WTC11 (cell line): ENCODE results near the gene KRT34. TPM values are rescaled to one million over a fixed set of nuclear protein-coding genes. Genes with fewer than 3 reads are reported as not detected.

Experiments used
- ATAC-seq: fragments of 200-7000 bp; cut with Tn5 transposase; 2 replicates; pipeline ENCODE4 v1.10.0; 2021; ENCODE audit warnings: mild to moderate bottlenecking, moderate library complexity
- CTCF ChIA-PET: fragments of 300-600 bp; sonication (Branson Sonifier 250); formaldehyde crosslinking; loops from one replicate; lab custom pipeline; 2021; ENCODE audit warnings: antibody characterized with exemption; lab: Charles Lee
- POLR2A ChIA-PET: fragments of 350-600 bp; sonication (Branson Sonifier 250); formaldehyde crosslinking; loops from one replicate; lab custom pipeline; 2021; ENCODE audit warnings: antibody characterized with exemption; lab: Charles Lee
- DNase-seq: peaks from one replicate; pipeline ENCODE4 v3.0.0; 2021; ENCODE audit warnings: low spot score
- H3K27ac Mint-ChIP-seq: 2 replicates; pipeline ENCODE4 v1.8.0; 2021; ENCODE audit warnings: mixed read lengths
- H3K27me3 Mint-ChIP-seq: 2 replicates; pipeline ENCODE4 v1.8.0; 2021; ENCODE audit warnings: low read depth, mild to moderate bottlenecking, moderate library complexity, mixed read lengths
- H3K36me3 Mint-ChIP-seq: 2 replicates; pipeline ENCODE4 v1.8.0; 2021; ENCODE audit warnings: mixed read lengths
- H3K4me1 Mint-ChIP-seq: 2 replicates; pipeline ENCODE4 v1.8.0; 2022; ENCODE audit warnings: mixed read lengths
- H3K4me3 Mint-ChIP-seq: 2 replicates; pipeline ENCODE4 v1.8.0; 2021; ENCODE audit warnings: mild to moderate bottlenecking, moderate library complexity, mixed read lengths
- H3K9me3 Mint-ChIP-seq: 2 replicates; pipeline ENCODE4 v1.8.0; 2021; ENCODE audit warnings: mixed read lengths
- ATF1 ChIP-seq: sonication (generic); formaldehyde crosslinking; IDR thresholded peaks from 2 replicates; pipeline ENCODE4 v1.8.1; 2023; ENCODE audit warnings: mild to moderate bottlenecking, moderate library complexity, missing genetic modification reagents
- CREM ChIP-seq: sonication (generic); formaldehyde crosslinking; IDR thresholded peaks from 2 replicates; pipeline ENCODE4 v1.8.1; 2022; ENCODE audit warnings: mild to moderate bottlenecking, missing genetic modification reagents, moderate library complexity
- FOXK1 ChIP-seq: sonication (generic); formaldehyde crosslinking; IDR thresholded peaks from 2 replicates; pipeline ENCODE4 v1.8.0; 2022; ENCODE audit warnings: mild to moderate bottlenecking, moderate library complexity, missing genetic modification reagents
- GRHL2 ChIP-seq: fragments of 250-450 bp; sonication (Bioruptor Pico); IDR thresholded peaks from 2 replicates; pipeline ENCODE4 v1.8.0; 2022; ENCODE audit warnings: mild to moderate bottlenecking, moderate library complexity; ENCODE audit not compliant: insufficient replicate concordance, severe bottlenecking
- GTF2I ChIP-seq: fragments of 250-450 bp; sonication (Bioruptor Pico); conservative IDR thresholded peaks from 2 replicates; pipeline ENCODE4 v1.4.0; 2021; ENCODE audit warnings: mild to moderate bottlenecking
- MXD4 ChIP-seq: fragments of 250-450 bp; sonication (Bioruptor Pico); IDR thresholded peaks from 2 replicates; pipeline ENCODE4 v1.8.0; 2021; ENCODE audit warnings: mild to moderate bottlenecking, moderate library complexity, borderline replicate concordance
- MYBL2 ChIP-seq: sonication (generic); formaldehyde crosslinking; IDR thresholded peaks from 2 replicates; pipeline ENCODE4 v1.8.1; 2023; ENCODE audit warnings: mild to moderate bottlenecking, moderate library complexity, missing genetic modification reagents
- NR3C1 ChIP-seq: sonication (generic); formaldehyde crosslinking; conservative IDR thresholded peaks from 2 replicates; pipeline ENCODE4 v1.8.1; 2023; ENCODE audit warnings: low read depth, mild to moderate bottlenecking, missing genetic modification reagents
- RORB ChIP-seq: fragments of 250-450 bp; sonication (Bioruptor Pico); IDR thresholded peaks from 2 replicates; pipeline ENCODE4 v1.9.0; 2021; ENCODE audit warnings: mild to moderate bottlenecking
- TP53 ChIP-seq: sonication (generic); formaldehyde crosslinking; IDR thresholded peaks from 2 replicates; pipeline ENCODE4 v1.8.1; 2023; ENCODE audit warnings: mild to moderate bottlenecking, missing genetic modification reagents
- ZBTB21 ChIP-seq: sonication (generic); formaldehyde crosslinking; IDR thresholded peaks from 2 replicates; pipeline ENCODE4 v1.8.1; 2023; ENCODE audit warnings: mild to moderate bottlenecking, missing genetic modification reagents, borderline replicate concordance
- ZNF671 ChIP-seq: fragments of 250-450 bp; sonication (Bioruptor Pico); IDR thresholded peaks from 2 replicates; pipeline ENCODE4 v1.8.0; 2021; ENCODE audit warnings: mild to moderate bottlenecking
- total RNA-seq: library from RNA; stranded (reverse); gene quantifications from 3 replicates; pipeline ENCODE4 v1.2.3, GENCODE V29; 2021
- TF ChIP-seq, protein P1 (sequence below): fragments of 250-450 bp; sonication (Bioruptor Pico); IDR thresholded peaks from 2 replicates; pipeline ENCODE4 v2.1.2; 2022; ENCODE audit warnings: mild to moderate bottlenecking, moderate library complexity
- TF ChIP-seq, protein P2 (sequence below): sonication (generic); formaldehyde crosslinking; IDR thresholded peaks from 2 replicates; pipeline ENCODE4 v1.8.0; 2022; ENCODE audit warnings: mild to moderate bottlenecking, missing genetic modification reagents
- TF ChIP-seq, protein P3 (sequence below): sonication (generic); formaldehyde crosslinking; IDR thresholded peaks from 2 replicates; pipeline ENCODE4 v1.8.1; 2023; ENCODE audit warnings: mild to moderate bottlenecking, missing genetic modification reagents
- TF ChIP-seq, protein P4 (sequence below): sonication (generic); formaldehyde crosslinking; IDR thresholded peaks from 2 replicates; pipeline ENCODE4 v1.8.1; 2022; ENCODE audit warnings: low read depth, missing genetic modification reagents, borderline replicate concordance
- TF ChIP-seq, protein P5 (sequence below): sonication (generic); formaldehyde crosslinking; IDR thresholded peaks from 2 replicates; pipeline ENCODE4 v1.8.1; 2023; ENCODE audit warnings: mild to moderate bottlenecking, missing genetic modification reagents, borderline replicate concordance
- TF ChIP-seq, protein P6 (sequence below): sonication (generic); formaldehyde crosslinking; IDR thresholded peaks from 2 replicates; pipeline ENCODE4 v1.8.0; 2023; ENCODE audit warnings: mild to moderate bottlenecking, missing genetic modification reagents
- TF ChIP-seq, protein P7 (sequence below): sonication (generic); formaldehyde crosslinking; IDR thresholded peaks from 2 replicates; pipeline ENCODE4 v1.8.1; 2023; ENCODE audit warnings: mild to moderate bottlenecking, missing genetic modification reagents, moderate library complexity
- TF ChIP-seq, protein P8 (sequence below): sonication (generic); formaldehyde crosslinking; IDR thresholded peaks from 2 replicates; pipeline ENCODE4 v1.8.1; 2022; ENCODE audit warnings: missing genetic modification reagents, borderline replicate concordance

The KRT34 gene
- total RNA-seq, 1 experiment from 2014 or later: not detected

DNA sequence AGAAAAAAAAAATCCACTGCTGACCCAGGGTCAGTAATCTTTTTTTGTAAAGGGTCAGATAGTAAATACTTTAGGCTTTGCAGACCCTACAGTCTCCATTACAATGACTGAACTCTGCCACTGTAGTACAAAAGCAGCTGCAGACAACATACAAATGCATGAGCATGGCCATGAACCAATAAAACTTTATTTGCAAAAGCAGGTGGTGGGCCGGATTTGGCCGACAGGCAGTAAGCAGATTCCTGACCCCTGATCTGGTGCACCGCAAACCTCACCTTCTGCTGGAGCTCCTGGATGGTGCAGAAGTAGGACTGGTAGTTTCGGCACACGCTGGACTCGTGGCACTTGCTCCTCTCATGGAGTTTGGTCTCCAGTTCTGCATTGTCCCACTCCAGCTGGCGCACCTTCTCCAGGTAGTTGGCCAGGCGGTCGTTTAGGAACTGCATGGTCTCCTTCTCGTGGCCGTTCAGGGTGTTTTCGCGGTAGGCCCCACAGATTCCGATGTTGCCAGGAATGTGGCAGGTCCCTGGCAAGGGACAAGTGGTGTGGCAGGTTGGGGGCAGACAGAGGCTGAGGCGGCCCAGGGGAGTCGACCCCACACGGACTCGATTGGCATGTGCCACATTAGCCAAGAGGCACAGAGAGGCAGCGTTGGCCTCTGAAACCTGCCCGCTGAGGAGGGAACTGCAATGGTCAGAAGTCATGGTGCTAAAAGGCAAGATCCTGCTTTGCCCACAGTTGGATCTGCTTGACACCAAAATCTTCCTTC lies 29.1 kb upstream of the KRT34 start (continued):
- TF ChIP-seq, protein P1, sequence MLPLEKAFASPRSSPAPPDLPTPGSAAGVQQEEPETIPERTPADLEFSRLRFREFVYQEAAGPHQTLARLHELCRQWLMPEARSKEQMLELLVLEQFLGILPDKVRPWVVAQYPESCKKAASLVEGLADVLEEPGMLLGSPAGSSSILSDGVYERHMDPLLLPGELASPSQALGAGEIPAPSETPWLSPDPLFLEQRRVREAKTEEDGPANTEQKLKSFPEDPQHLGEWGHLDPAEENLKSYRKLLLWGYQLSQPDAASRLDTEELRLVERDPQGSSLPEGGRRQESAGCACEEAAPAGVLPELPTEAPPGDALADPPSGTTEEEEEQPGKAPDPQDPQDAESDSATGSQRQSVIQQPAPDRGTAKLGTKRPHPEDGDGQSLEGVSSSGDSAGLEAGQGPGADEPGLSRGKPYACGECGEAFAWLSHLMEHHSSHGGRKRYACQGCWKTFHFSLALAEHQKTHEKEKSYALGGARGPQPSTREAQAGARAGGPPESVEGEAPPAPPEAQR (CRISPR knock-in tag): no peak
- TF ChIP-seq, protein P2, sequence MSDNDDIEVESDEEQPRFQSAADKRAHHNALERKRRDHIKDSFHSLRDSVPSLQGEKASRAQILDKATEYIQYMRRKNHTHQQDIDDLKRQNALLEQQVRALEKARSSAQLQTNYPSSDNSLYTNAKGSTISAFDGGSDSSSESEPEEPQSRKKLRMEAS: no peak
- TF ChIP-seq FOXK1: no peak
- TF ChIP-seq, protein P3, sequence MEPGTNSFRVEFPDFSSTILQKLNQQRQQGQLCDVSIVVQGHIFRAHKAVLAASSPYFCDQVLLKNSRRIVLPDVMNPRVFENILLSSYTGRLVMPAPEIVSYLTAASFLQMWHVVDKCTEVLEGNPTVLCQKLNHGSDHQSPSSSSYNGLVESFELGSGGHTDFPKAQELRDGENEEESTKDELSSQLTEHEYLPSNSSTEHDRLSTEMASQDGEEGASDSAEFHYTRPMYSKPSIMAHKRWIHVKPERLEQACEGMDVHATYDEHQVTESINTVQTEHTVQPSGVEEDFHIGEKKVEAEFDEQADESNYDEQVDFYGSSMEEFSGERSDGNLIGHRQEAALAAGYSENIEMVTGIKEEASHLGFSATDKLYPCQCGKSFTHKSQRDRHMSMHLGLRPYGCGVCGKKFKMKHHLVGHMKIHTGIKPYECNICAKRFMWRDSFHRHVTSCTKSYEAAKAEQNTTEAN (CRISPR knock-in tag): no peak
- no peak for TF ChIP-seq TP53 (CRISPR knock-in tag)
- TF ChIP-seq, protein P4, sequence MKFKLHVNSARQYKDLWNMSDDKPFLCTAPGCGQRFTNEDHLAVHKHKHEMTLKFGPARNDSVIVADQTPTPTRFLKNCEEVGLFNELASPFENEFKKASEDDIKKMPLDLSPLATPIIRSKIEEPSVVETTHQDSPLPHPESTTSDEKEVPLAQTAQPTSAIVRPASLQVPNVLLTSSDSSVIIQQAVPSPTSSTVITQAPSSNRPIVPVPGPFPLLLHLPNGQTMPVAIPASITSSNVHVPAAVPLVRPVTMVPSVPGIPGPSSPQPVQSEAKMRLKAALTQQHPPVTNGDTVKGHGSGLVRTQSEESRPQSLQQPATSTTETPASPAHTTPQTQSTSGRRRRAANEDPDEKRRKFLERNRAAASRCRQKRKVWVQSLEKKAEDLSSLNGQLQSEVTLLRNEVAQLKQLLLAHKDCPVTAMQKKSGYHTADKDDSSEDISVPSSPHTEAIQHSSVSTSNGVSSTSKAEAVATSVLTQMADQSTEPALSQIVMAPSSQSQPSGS (CRISPR knock-in tag): no peak
- TF ChIP-seq ZBTB21 (CRISPR knock-in tag): no peak

DNA sequence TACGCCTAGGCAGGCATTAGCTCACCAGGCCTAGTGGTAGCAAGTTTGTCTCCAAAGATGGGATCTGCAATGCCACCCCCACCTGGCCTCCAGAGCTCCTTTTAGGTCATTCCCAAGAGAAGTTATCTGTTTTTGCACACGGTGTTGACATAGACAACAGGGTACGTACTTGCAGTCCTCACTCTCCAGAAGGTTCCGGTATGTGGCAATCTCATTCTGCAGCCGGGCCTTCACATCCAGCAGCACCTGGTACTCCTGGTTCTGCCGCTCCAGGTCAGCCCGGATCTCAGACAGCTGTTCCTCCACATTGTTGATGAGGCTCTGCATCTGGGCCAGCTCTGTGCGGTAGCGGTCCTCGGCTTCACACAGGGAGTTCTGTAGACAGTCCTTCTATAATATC lies 25.1 kb upstream of the KRT34 start:
- Mint-ChIP-seq H3K4me1 (peaks cover 7% of the 10 kb centered on the region), H3K27ac (no peak overlapping the region), H3K9me3 (no peaks in the 10 kb centered on the region), H3K27me3 (no peaks in the 10 kb centered on the region; the same call in none of the 2 replicates), H3K36me3 (no peaks in the 10 kb centered on the region), H3K4me3 (no peak overlapping the region)
- no peak for ATAC-seq
- no peak for DNase-seq
- ChIA-PET CTCF (interaction anchor here (1.2 to 4.8 kb wide), 3 partner anchors 10 to 256 kb away, joined by 7 to 34 read pairs (median 7); no protein-coding TSS in a partner anchor), POLR2A (no interaction called here)
- TF ChIP-seq GTF2I (CRISPR knock-in tag) (no peak), CREM (no peak), MYBL2 (CRISPR knock-in tag) (no peak), GRHL2 (CRISPR knock-in tag) (no peak), MXD4 (no peak), RORB (no peak), ATF1 (CRISPR knock-in tag) (no peak), NR3C1 (CRISPR knock-in tag) (no peak), ZNF671 (CRISPR knock-in tag) (no peak)
- TF ChIP-seq, protein P5, sequence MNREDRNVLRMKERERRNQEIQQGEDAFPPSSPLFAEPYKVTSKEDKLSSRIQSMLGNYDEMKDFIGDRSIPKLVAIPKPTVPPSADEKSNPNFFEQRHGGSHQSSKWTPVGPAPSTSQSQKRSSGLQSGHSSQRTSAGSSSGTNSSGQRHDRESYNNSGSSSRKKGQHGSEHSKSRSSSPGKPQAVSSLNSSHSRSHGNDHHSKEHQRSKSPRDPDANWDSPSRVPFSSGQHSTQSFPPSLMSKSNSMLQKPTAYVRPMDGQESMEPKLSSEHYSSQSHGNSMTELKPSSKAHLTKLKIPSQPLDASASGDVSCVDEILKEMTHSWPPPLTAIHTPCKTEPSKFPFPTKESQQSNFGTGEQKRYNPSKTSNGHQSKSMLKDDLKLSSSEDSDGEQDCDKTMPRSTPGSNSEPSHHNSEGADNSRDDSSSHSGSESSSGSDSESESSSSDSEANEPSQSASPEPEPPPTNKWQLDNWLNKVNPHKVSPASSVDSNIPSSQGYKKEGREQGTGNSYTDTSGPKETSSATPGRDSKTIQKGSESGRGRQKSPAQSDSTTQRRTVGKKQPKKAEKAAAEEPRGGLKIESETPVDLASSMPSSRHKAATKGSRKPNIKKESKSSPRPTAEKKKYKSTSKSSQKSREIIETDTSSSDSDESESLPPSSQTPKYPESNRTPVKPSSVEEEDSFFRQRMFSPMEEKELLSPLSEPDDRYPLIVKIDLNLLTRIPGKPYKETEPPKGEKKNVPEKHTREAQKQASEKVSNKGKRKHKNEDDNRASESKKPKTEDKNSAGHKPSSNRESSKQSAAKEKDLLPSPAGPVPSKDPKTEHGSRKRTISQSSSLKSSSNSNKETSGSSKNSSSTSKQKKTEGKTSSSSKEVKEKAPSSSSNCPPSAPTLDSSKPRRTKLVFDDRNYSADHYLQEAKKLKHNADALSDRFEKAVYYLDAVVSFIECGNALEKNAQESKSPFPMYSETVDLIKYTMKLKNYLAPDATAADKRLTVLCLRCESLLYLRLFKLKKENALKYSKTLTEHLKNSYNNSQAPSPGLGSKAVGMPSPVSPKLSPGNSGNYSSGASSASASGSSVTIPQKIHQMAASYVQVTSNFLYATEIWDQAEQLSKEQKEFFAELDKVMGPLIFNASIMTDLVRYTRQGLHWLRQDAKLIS (CRISPR knock-in tag): no peak
- TF ChIP-seq, protein P1 (CRISPR knock-in tag): no peak
- TF ChIP-seq, protein P6, sequence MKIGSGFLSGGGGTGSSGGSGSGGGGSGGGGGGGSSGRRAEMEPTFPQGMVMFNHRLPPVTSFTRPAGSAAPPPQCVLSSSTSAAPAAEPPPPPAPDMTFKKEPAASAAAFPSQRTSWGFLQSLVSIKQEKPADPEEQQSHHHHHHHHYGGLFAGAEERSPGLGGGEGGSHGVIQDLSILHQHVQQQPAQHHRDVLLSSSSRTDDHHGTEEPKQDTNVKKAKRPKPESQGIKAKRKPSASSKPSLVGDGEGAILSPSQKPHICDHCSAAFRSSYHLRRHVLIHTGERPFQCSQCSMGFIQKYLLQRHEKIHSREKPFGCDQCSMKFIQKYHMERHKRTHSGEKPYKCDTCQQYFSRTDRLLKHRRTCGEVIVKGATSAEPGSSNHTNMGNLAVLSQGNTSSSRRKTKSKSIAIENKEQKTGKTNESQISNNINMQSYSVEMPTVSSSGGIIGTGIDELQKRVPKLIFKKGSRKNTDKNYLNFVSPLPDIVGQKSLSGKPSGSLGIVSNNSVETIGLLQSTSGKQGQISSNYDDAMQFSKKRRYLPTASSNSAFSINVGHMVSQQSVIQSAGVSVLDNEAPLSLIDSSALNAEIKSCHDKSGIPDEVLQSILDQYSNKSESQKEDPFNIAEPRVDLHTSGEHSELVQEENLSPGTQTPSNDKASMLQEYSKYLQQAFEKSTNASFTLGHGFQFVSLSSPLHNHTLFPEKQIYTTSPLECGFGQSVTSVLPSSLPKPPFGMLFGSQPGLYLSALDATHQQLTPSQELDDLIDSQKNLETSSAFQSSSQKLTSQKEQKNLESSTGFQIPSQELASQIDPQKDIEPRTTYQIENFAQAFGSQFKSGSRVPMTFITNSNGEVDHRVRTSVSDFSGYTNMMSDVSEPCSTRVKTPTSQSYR (CRISPR knock-in tag): no peak
- TF ChIP-seq, protein P7, sequence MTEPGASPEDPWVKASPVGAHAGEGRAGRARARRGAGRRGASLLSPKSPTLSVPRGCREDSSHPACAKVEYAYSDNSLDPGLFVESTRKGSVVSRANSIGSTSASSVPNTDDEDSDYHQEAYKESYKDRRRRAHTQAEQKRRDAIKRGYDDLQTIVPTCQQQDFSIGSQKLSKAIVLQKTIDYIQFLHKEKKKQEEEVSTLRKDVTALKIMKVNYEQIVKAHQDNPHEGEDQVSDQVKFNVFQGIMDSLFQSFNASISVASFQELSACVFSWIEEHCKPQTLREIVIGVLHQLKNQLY (CRISPR knock-in tag): no peak
- TF ChIP-seq, protein P8, sequence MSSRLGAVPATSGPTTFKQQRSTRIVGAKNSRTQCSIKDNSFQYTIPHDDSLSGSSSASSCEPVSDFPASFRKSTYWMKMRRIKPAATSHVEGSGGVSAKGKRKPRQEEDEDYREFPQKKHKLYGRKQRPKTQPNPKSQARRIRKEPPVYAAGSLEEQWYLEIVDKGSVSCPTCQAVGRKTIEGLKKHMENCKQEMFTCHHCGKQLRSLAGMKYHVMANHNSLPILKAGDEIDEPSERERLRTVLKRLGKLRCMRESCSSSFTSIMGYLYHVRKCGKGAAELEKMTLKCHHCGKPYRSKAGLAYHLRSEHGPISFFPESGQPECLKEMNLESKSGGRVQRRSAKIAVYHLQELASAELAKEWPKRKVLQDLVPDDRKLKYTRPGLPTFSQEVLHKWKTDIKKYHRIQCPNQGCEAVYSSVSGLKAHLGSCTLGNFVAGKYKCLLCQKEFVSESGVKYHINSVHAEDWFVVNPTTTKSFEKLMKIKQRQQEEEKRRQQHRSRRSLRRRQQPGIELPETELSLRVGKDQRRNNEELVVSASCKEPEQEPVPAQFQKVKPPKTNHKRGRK (CRISPR knock-in tag): no peak
